HG03139 (cell line): ENCODE measurements around the gene EFS.

Experiments
- ATAC-seq: cut with Tn5 transposase; IDR thresholded peaks from one replicate; pipeline ENCODE4 v1.9.1; 2021; ENCODE audit not compliant: unreplicated experiment

Gene EFS

GRCh38 chr14:23359167-23359626 is 5.8 kb downstream of the EFS start:
- ATAC-seq, result no peak

GRCh38 chr14:23358553-23359166 is 6.3 kb downstream of the EFS start:
- ATAC-seq, result no peak

GRCh38 chr14:23358042-23358441 is 6.9 kb downstream of the EFS start:
- no peak for ATAC-seq

DNA sequence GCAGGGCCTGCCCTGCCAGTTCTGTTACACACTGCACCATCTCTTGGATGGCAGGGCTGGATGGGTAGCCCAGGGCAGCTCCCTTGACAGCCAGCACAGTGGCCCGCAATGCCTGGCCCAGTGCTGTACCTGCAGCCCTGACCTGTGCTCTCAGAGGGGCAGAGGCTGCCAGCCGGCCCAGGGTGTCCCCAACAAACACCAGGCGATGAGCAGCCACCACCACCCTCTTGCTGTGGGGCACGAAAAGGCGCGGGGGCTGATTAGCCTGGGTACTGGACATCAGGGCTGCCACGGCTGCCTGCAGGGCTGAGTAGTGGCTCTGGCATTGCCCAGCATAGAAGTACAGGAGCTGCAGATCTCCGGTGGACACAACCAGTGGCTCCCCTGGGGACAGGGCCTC is 7.7 kb downstream of the EFS start:
- ATAC-seq, result no peak

DNA sequence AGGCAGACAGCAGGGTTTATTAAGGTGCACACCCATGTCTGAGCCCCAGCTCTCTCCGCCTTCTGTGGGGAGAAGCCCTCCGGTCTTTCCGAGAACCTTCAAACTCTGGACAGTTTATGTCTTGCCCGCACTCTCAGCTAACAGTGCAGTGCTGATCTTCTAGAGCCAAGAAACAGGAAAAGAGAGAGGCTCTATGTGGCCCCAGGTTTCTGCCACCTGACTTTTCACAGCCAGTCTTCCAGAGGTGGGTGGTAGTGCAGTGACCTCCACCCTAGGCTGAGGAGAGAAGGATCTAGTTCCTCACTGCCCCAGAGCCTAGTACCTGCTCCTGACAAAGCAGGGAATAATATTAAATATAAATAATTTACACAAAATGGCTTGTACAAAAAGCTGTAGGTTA is 8.3 kb downstream of the EFS start:
- ATAC-seq, result no peak

DNA sequence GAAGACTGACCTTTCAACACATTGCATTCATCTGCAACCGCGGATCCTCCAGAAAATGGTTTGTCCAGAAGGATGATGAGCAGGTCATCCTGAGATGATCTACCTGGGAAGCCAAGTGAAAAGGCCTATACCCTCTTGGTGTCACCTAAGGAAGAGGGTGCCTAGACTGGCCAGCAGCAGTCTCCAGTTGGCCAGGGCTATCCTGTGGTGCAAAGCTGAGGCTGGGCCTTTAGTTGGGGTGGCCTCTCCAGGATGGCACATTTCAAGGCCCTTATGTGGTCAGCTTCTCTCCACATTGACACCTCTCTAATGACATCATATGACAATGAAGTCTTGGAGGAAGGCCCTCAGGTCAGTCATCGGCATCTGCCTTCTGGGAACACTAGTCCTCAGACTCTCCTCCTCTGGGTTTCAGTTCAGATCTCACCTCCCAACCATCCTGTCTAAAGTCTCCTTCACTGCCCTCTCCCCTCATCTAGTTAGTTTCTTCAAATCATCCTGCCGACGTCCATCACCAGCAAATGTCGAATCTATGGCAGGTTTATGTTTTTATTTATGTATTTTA is 9.0 kb downstream of the EFS start:
- no peak for ATAC-seq

DNA sequence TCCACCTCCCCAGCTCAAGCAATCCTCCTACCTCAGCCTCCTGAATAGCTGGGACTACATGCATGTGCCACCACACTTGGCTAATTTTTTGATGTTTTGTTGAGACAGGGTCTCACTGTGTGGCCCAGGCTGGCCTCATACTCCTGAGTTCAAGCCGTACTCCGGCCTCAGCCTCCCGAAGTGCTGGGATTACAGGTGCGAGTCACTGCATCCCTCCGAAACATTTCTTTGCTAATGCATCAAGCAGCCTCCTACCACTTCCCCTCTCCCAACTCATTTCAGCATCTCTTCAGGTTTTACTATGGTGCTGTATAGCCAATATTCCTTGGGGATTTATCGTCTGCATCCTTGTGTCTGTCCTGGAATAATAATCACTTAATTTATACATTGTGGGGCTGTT is 10.0 kb downstream of the EFS start:
- ATAC-seq, result no peak

GRCh38 chr14:23353433-23353780 is 11.6 kb downstream of the EFS start:
- no peak for ATAC-seq

DNA sequence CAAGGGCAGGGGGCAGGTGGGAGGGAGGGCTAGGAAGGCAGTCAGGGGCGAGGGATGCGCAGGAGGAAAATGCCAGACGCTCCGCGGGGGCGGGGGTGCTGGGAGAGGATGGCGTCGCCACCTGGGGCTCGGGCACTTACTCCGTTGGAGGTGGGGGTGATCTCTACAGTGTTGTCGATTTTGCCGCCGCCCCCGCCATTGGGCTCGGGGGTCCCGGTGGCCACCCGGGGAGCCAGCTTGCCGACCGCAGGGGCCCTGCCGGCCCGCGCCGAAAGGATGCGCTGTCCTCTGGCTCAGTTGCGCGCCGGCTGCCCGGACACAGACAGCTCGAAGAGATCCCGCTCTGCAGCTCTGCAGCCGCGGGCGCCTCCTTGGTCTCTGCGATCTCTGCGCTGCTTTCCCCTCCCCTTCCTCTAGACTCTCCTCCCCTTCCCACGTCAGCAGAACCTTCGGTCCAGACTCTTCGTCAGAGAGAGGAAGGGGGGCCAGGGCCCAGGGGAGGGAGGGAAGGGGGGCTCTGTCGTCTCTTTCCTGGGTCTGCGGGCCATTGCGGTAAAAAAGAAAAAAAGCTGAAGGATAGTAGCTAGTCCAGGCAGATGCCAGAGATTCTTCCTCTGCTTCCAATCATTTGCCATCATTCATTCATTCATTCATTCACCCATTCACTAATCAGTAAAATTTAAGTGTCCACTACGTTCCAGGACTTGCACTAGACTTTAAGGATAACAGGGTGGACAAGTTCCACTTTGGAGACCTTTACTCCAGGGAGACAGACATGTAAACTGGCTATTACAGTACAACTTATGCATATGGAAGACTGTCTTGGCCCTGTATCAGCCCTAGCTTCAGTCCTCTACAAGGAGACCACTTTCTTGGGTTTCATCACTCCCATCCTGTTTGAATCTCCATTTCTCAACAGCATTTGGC is 12.2 kb downstream of the EFS start, which contains the start of gene SLC22A17:
Gene SLC22A17, minus strand, starts transcription at position 382 of the 927 bp plus-strand sequence.
- no peak for ATAC-seq

- no peak for ATAC-seq
Measured at GRCh38 chr14:23351681-23352505, 13.1 kb downstream of the EFS start.

GRCh38 chr14:23349156-23349845 is 15.7 kb downstream of the EFS start:
- ATAC-seq, result no peak

DNA sequence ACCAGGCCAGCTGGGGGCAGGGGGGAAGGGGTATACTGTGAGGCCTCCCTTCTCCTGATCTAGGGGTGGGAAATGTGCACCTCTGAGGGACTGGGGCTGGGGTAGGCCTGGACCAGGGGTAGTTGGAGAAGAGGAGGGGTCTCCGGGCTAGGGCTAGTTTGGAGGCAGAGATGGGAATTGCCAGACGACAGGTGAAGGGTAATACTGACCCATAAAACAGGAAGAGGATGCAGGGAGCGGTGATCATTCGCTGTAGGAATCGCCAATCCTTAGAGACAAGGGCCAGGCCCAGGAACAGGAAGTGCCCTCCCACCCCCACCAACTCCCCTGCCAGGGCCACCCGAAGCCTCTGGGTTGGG is 16.7 kb downstream of the EFS start:
- ATAC-seq, result no peak

- ATAC-seq, result no peak
Measured at GRCh38 chr14:23347406-23348296, 17.3 kb downstream of the EFS start.

GRCh38 chr14:23346693-23347405 is 18.1 kb downstream of the EFS start:
- ATAC-seq, result no peak

- no peak for ATAC-seq
Measured at GRCh38 chr14:23345987-23346692, 18.8 kb downstream of the EFS start.

GRCh38 chr14:23344481-23344880 is 20.5 kb downstream of the EFS start:
- no peak for ATAC-seq

GRCh38 chr14:23339506-23340268 is 25.3 kb downstream of the EFS start:
- ATAC-seq, result no peak

- ATAC-seq, result no peak
Measured at GRCh38 chr14:23335623-23336022, 29.3 kb downstream of the EFS start.
